Spleen (tissue), 11 donors: ENCODE results near the gene SYCN. TPM values are rescaled to one million over a fixed set of nuclear protein-coding genes. Genes with fewer than 3 reads are reported as not detected.

ENCODE experiments used
- DNase-seq: peaks from one replicate; pipeline ENCODE4 v3.0.0-alpha.2; 2020
- H3K27ac ChIP-seq, 8 donors: fragments of 200-600 bp; sonication (generic) in 7 of 8; 1 replicate in 4 of 8; 2 replicates in 4 of 8; pipeline versions ENCODE4 v1.5.0 to v1.8.0; 2016 to 2021; ENCODE audit warnings: inconsistent platforms in 4 of 8, mild to moderate bottlenecking in 4 of 8, moderate library complexity in 1 of 8
- H3K27me3 ChIP-seq, 7 donors: fragments of 200-600 bp; sonication (generic) in 6 of 7; replicated peaks in 1 of 7; 1 replicate in 4 of 7; 2 replicates in 3 of 7; pipeline versions ENCODE4 v1.5.0 to v1.8.0; 2016 to 2021; ENCODE audit warnings: inconsistent platforms in 3 of 7, mild to moderate bottlenecking in 1 of 7
- H3K36me3 ChIP-seq, 6 donors: fragments of 200-600 bp; sonication (generic) in 5 of 6; 1 replicate in 4 of 6; 2 replicates in 2 of 6; pipeline versions ENCODE4 v1.5.0 to v1.8.0; 2016 to 2021; ENCODE audit warnings: inconsistent platforms in 2 of 6
- H3K4me1 ChIP-seq, 6 donors: fragments of 200-600 bp; sonication (generic) in 5 of 6; 1 replicate in 3 of 6; 2 replicates in 3 of 6; pipeline versions ENCODE4 v1.5.0 to v1.8.0; 2016 to 2021; ENCODE audit warnings: inconsistent platforms in 3 of 6
- H3K4me3 ChIP-seq, 8 donors: fragments of 200-600 bp; sonication (generic) in 7 of 8; 1 replicate in 4 of 8; 2 replicates in 4 of 8; pipeline versions ENCODE4 v1.5.0 to v1.8.0; 2016 to 2021; ENCODE audit warnings: inconsistent platforms in 4 of 8, mild to moderate bottlenecking in 4 of 8, moderate library complexity in 2 of 8
- H3K9me3 ChIP-seq, 8 donors: fragments of 200-600 bp; sonication (generic) in 7 of 8; 1 replicate in 4 of 8; 2 replicates in 4 of 8; pipeline versions ENCODE4 v1.5.0 to v1.8.0; 2016 to 2021; ENCODE audit warnings: inconsistent platforms in 4 of 8
- POLR2A ChIP-seq, 3 donors: fragments of 450-650 bp; IDR thresholded peaks; one replicate each; pipeline ENCODE4 v1.5.1; 2017; ENCODE audit warnings: antibody characterized with exemption in 3 of 3, mild to moderate bottlenecking in 1 of 3
- POLR2AphosphoS5 ChIP-seq, 3 donors: sonication (generic); formaldehyde crosslinking; IDR thresholded peaks; one replicate each; pipeline ENCODE4 v1.5.1; 2017; ENCODE audit warnings: antibody characterized with exemption in 3 of 3
- WGBS, 5 donors: extraction: QIAGEN DNeasy Blood & Tissue Kit in 3 of 5; methylation state at CpG; one replicate each; pipeline versions ENCODE4 v1.1.5 to v1.1.7; 2013 to 2018; 5-methylcytosine and 5-hydroxymethylcytosine counted together
- intact Hi-C: fragments of 100-400 bp; cut with DNase I; formaldehyde crosslinking; loops from one replicate; pipeline ENCODE4 v1.15.0; 2023; ENCODE audit warnings: low total_unique reads
- polyA plus RNA-seq, 3 donors: library from polyadenylated mRNA; stranded (reverse); fragments of 200-250 nt; gene quantifications; one replicate each; pipeline ENCODE4 v1.2.1, GENCODE V29; 2013
- total RNA-seq, 7 donors: library from RNA; depleted of rRNA in 3 of 7; stranded (reverse); fragments of >200 nt in 3 of 7; fragmentation: NEBNext Ultra II Directional in 4 of 7; extraction: Animal tissue kit (Norgen Biotek cat#: 25700) in 4 of 7; gene quantifications; one replicate each; pipeline versions ENCODE4 v1.1.0 to v1.2.1, GENCODE V29; 2016 to 2021
- TF ChIP-seq, protein P1 (sequence below), 11 experiments: fragments of 200-600 bp in 7 of 11; fragments of 450-650 bp in 4 of 11; sonication (generic) in 4 of 11; IDR thresholded peaks in 8 of 11; conservative IDR thresholded peaks in 3 of 11; 1 replicate in 7 of 11; 2 replicates in 4 of 11; pipeline versions ENCODE4 v1.4.0 to v1.8.0; 2016 to 2021; ENCODE audit warnings: antibody characterized with exemption in 11 of 11, inconsistent platforms in 4 of 11, mild to moderate bottlenecking in 1 of 11
- donor health status: healthy with polysubstance abuse.
- donor health status: DM: no; HTN: no; CAD: no; lungs with moderate emphysema.
- donor health status: DM: no; HTN: no; CAD: no.
- donor health status: Bipolar disorder and iron deficiency.
- donor health status: healthy.
- donor health status: DM: no; HTN: no; CAD: no.
- donor health status: DM: yes; HTN: yes; CAD: no.

SYCN gene
- total and polyA plus RNA-seq, 10 donors = not detected

DNA sequence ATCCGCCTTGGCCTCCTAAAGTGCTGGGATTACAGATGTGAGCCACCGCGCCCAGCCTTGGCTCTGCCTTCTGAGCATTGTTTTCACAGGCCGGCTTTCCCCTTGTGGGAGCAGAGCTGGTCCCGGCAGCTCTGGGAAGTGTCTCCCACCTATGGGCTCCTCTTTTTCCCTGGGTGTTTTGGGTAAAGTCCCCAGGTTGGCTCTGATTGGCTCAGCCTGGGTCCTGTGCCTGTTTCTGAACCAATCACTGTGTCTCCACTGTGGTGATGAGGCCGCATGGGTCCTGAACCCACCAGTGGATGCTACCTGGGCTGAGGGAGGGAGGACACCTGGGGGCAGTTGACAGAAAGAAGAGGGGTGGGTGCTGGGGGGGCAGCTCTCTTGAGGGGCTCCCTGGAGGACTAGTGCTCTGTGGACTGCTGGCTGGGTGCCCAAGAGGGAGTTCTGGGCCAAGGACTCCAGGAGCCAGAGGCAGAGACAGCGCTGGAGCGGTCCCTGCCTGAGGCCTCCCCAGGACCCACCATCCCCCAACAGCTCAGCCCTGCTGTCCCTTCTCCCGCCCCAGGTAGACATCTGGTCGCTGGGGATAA is 26.9 kb downstream of the SYCN start:
- H3K36me3 ChIP-seq = peaks cover 0 to 90% (median 68%) of the 10 kb centered on the region in 6 donors
- TF ChIP-seq POLR2AphosphoS5 (IDR thresholded peaks at IDR 0.05) (no peak), POLR2A (IDR thresholded peaks at IDR 0.05) (no peak)
- TF ChIP-seq, protein P1, sequence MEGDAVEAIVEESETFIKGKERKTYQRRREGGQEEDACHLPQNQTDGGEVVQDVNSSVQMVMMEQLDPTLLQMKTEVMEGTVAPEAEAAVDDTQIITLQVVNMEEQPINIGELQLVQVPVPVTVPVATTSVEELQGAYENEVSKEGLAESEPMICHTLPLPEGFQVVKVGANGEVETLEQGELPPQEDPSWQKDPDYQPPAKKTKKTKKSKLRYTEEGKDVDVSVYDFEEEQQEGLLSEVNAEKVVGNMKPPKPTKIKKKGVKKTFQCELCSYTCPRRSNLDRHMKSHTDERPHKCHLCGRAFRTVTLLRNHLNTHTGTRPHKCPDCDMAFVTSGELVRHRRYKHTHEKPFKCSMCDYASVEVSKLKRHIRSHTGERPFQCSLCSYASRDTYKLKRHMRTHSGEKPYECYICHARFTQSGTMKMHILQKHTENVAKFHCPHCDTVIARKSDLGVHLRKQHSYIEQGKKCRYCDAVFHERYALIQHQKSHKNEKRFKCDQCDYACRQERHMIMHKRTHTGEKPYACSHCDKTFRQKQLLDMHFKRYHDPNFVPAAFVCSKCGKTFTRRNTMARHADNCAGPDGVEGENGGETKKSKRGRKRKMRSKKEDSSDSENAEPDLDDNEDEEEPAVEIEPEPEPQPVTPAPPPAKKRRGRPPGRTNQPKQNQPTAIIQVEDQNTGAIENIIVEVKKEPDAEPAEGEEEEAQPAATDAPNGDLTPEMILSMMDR (IDR thresholded peaks at IDR 0.05 in 8 of 11, conservative IDR thresholded peaks at IDR 0.05 in 3 of 11) = no peak
- 85 to 97% (median 97%) methylated on average over 6 to 10 of the region's 10 CpGs for WGBS, 5 donors

DNA sequence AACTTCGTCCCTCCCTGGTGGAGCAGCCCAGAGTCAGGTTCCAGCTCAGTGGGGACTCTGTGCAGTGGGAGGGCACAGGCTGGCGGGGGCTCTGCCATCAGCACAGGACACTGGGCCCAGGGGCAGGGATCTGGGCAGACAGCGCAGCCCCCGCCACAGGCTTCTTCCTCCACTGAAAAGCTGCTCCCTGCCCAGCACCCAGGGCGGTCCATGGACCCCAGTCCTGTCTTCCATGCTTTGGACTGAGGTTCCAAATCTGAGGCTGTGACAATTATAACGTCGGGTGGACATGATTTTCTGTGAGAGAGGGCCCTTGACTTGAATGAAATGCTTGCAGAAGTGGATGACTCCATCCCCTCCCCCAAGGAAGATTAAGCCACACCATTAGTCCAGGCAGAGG is 28.5 kb downstream of the SYCN start:
- no peak overlapping the region for H3K4me3 ChIP-seq
- peaks cover 0 to 100% (median 75%) of the 10 kb centered on the region in 6 donors for H3K36me3 ChIP-seq
- 88 to 95% (median 95%) methylated on average over 5 to 7 of the region's 7 CpGs for WGBS, 5 donors
- no peak for DNase-seq
- no peak for TF ChIP-seq POLR2AphosphoS5 (IDR thresholded peaks at IDR 0.05)
- no peak for TF ChIP-seq POLR2A (IDR thresholded peaks at IDR 0.05)
- TF ChIP-seq, protein P1 (IDR thresholded peaks at IDR 0.05 in 8 of 11, conservative IDR thresholded peaks at IDR 0.05 in 3 of 11) = no peak
- no peaks in the 10 kb centered on the region for H3K9me3 ChIP-seq
- H3K4me1 ChIP-seq = no peaks in the 10 kb centered on the region
- intact Hi-C loops = no loop called here
- no peak overlapping the region for H3K27ac ChIP-seq
- no peaks in the 10 kb centered on the region for H3K27me3 ChIP-seq

More for the DNA sequence above, 26.9 kb downstream of the SYCN start:
- H3K4me3 ChIP-seq = no peak overlapping the region
- H3K4me1 ChIP-seq = no peaks in the 10 kb centered on the region
- no peak for DNase-seq
- H3K27me3 ChIP-seq = no peaks in the 10 kb centered on the region
- no peak overlapping the region for H3K27ac ChIP-seq
- intact Hi-C loops = no loop called here
- H3K9me3 ChIP-seq = no peaks in the 10 kb centered on the region

DNA sequence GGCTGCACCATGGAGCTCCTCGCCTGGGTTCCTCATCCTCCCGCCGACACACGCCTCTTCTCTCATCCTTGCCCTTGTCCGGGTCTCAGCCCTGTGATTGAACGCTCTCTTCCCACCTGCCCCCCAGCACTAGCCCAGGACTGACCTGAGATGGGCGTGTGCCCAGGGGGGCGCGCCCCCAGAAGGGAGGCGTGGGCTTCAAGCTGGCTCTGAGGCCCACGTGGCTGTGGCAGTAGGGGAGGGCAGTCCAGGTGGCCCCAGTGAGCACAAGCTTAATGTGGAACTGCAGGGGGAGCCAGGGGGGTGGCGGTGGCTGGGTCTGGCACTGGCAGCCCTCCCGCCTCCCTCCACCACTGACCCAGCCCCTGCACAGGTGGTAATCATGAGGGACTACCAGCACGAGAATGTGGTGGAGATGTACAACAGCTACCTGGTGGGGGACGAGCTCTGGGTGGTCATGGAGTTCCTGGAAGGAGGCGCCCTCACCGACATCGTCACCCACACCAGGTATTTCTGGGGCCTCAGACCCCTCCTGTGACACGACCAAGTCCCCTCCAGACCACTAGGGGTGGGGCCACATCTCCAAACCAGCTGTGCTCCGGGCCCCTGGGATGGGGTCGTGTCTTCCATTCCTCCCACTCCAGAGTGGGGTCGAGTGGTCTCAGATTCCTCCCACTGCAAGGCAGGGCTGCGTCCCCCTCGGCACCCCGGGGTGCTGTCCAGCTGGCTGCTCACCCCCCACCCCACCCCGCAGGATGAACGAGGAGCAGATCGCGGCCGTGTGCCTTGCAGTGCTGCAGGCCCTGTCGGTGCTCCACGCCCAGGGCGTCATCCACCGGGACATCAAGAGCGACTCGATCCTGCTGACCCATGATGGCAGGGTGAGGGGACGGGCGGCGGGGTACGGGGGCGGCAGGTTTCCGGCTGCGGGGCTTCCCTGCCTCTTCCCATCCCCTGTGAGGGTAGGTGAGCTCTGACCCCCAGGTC is 29.2 kb downstream of the SYCN start:
- H3K27ac ChIP-seq = no peak overlapping the region
- intact Hi-C loops = no loop called here
- no peak for DNase-seq
- H3K4me3 ChIP-seq = no peak overlapping the region
- H3K27me3 ChIP-seq = no peaks in the 10 kb centered on the region
- H3K4me1 ChIP-seq = no peaks in the 10 kb centered on the region
- WGBS, 5 donors = 88 to 95% (median 95%) methylated on average over 30 to 43 of the region's 43 CpGs
- TF ChIP-seq, protein P1 (IDR thresholded peaks at IDR 0.05 in 8 of 11, conservative IDR thresholded peaks at IDR 0.05 in 3 of 11) = no peak
- no peak for TF ChIP-seq POLR2A (IDR thresholded peaks at IDR 0.05)
- peak in 1 of 3 donors; percentile 7 for TF ChIP-seq POLR2AphosphoS5 (IDR thresholded peaks at IDR 0.05)
- H3K9me3 ChIP-seq = no peaks in the 10 kb centered on the region
- peaks cover 0 to 100% (median 79%) of the 10 kb centered on the region in 6 donors for H3K36me3 ChIP-seq

DNA sequence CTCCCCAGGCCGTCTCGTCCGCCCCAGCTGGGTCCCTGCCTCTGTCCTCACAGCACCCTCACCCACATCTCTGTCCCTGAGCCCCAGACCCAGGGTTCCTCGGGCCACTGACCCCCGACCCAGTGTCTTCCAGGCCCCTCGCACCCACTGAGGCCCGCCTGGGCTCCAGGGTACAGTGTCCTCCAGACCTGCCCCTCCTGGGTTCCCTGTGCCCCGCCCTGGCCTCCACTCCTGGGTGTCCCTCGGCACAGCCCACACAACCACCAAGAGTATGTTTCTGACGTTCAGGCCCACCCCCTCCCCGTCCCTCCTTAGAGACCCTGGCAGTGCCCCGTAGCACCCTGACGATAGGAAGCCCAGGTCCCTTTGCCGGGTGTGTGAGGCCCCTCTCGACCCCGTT is 29.9 kb downstream of the SYCN start:
- TF ChIP-seq POLR2AphosphoS5 (IDR thresholded peaks at IDR 0.05) (no peak), POLR2A (IDR thresholded peaks at IDR 0.05) (no peak)
- TF ChIP-seq, protein P1 (IDR thresholded peaks at IDR 0.05 in 8 of 11, conservative IDR thresholded peaks at IDR 0.05 in 3 of 11) = no peak
- Histone ChIP-seq H3K27ac (no peak overlapping the region), H3K36me3 (peaks cover 0 to 100% (median 83%) of the 10 kb centered on the region in 6 donors), H3K9me3 (no peaks in the 10 kb centered on the region), H3K27me3 (no peaks in the 10 kb centered on the region), H3K4me1 (no peaks in the 10 kb centered on the region), H3K4me3 (no peak overlapping the region)
- intact Hi-C loops = no loop called here
- DNase-seq = no peak
- 91 to 96% (median 92%) methylated on average over 11 to 16 of the region's 16 CpGs for WGBS, 5 donors
